ENCODE measurements around the gene ANKHD1.

ANKHD1 gene

DNA sequence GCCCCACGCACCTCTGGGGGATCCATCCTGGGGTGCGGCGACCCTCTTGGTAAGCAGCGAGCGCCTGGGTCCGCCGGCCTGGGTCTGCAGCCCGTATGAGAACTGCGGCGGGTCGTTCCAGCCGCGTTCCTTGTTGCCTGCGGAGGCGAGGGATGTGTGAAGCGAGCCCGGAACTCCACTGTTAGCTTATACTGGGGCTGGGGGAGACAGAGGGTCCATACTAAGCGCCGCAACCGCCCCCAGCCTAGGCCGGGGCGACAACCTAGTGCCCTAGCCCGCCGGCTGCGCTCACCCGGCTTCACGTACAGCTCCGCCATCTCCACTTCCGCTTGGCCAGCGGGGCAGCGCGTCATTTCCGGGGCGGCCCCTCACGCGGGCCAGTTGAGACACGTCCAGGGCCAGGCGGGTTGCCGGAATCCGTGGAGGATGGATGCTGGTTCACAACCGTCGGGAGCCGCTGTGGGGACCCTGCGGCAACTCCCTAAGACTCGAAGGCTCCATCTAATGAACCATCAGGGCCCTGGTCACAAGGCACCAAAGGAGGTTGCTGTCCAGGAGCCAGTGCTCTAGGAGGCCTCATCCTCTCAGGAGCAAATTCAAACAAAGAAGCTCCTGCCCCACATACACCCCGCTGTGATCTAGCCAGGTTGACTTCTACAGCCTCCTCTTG is 155.6 kb downstream of the ANKHD1 start, which contains the start of gene SRA1:
Gene SRA1 (minus strand): TSS at position 338 of the 670 bp plus-strand sequence. CDS start 21 bp downstream, at position 317.
- FAIRE-seq, result peak; percentile 97
- DNase-seq (ENCODE audit: insufficient read length, low spot score), result peak; percentile 95

DNA sequence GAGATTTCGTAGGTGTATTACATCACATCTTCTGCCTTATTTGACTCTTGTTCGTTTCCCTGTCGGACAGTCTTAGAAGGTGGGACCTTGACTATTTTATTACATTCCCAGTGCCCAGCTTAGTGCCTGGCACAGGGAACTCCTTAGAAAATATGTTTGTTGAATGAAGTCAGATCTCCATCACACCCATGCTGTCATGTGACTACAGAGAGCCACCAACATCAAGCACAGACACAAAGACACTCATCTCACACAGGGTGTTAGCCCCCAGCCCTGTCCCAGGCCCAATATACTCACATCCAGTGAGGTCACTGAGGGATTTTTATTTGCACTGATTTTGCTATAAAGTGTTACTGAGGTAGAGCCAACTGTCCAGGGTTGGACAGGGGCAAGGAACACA is 156.3 kb downstream of the ANKHD1 start:
- FAIRE-seq, result no peak

DNA sequence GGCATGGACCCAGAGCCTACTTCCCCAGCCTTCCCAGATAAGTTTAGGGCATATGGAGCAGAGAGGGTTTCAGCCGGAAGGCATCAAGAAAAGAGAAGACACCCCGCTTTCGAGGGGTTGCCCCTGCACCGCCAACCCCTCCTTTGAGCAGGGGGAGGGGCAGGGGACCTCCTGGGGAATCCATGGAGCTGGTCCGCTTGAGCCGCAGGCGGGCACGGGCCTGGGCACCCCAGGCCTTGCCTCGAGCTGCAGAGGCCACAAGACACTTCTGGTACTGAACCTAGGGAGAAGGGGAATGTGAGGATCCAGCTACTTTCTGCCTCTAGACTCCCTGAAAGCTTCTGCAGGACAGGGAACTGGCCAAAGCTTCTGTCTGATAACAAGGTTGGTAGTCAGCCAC is 156.9 kb downstream of the ANKHD1 start:
- DNase-seq (ENCODE audit: insufficient read length, low spot score) (no peak), FAIRE-seq (no peak)

More for the DNA sequence above, 156.3 kb downstream of the ANKHD1 start:
- DNase-seq (ENCODE audit: insufficient read length, low spot score), result no peak

DNA sequence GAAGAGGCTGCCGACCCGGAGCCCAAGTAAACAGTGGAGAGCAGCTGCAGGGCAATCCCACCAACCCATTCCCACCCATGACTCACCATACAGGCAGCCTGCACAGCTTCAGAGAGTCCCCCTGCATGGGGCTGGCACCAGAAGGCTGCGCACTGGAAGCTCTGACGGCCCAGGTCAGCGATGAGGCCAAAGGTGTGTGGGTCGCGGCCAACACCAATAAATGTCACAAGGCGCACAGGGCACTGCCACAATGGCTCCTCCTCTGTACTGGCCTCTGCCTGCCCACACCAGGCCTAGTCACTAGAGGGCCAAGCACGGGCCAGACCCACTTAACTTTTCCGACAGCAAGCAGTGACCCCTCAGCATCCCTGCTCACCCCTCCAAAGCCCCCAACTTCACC is 158.6 kb downstream of the ANKHD1 start:
- DNase-seq (ENCODE audit: insufficient read length, low spot score), result no peak
- no peak for FAIRE-seq

DNA sequence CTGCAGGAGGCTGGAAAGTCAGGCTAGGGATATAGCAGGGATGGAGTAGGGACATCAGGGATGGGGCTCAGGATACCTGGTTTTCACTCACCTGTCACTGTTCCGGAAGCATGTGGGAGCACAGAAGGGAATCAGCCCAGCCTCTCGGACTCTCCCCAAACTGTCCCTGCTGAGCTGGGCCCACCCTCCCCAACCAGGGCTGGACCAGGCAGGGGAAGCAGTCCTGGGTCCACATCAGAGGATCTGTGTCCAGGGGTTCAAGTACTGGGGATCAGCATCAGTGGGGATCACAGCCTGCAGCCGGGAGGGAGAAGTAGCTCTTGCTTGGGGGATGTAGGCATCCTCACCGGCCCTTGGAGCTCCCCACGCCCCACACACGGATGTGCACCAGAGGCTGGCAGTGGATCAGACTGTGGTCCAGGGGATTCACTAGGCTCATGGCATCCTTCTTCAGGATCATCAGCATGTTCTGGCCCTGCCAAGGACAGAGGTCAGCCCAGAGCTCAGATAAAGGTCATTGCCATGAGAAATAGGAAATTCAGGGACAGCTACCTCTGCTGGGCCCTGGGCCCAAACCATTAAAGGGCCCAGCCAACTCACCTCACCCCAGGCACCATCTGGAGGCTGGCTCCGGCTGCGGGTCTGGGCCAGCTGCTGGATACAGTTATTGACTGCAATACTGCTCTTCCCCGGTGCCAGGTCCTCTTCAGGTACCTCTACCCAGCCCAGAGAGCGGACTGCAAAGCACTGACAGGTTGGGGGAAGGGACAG is 160.3 kb downstream of the ANKHD1 start:
- DNase-seq (ENCODE audit: insufficient read length, low spot score), result no peak
- FAIRE-seq, result no peak

DNA sequence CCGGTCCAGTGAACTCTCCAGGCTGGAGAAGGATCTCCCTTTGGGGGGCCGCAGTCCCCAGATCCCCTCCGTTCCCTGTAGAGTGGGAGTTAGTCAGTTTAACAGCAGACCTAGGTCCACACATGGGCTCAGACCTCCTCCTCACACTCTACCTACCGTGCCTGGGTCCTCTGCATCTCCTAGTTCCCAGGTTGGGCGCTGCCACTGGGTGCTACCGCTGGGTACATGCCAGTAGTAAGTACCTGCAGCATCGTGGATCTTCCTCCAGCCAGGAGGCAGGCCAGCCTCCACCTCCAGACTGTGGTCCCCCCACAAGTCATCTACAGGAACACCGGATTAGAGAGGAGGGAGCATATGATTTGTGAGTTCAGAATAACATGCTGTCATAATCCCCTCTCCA is 162.0 kb downstream of the ANKHD1 start:
- FAIRE-seq (no peak), DNase-seq (ENCODE audit: insufficient read length, low spot score) (no peak)

DNA sequence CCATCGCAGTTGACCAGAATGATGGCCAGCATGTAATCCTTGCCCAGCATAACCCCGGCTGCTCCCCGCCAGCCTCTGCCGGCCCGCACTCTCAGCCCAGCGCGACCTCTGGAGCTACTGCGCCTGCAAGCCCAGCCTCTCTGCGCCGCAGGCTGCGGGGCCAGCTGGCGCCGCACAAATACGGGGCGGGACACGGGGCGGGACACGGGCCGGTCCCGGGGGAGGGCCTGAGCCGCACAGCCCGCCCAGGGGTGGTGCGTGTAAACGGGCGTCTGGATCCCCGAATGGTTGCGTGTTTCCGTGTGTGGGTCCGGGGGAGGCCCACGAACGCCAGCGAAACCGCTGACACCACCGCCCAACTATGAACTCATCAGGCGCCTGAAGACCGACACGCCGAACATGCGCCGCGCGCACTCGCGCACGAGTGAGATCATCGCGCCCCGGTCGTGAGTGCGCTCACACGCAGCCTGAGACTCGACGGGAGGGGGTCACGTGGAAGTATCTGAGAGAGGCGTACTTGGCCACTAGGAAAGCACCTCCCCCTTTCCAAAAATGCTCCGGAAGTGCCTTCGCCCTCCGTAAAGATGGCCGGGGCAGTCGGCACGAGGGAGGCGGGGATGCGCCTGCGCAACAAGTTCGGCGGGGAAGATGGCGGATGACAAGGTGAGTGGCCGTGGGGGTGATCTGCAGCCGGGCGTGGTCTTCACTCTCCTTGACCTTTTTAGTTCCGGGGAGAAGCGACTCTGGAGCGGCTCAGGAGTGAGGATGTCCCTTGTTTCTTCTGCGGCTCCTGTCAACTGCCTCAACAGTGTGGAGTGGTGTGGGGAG is 162.8 kb downstream of the ANKHD1 start, which contains the start of the genes APBB3 and SLC35A4:
Gene APBB3 (minus strand): TSS at position 403 of the 828 bp plus-strand sequence. CDS start 353 bp downstream, at position 50.
Gene SLC35A4 (plus strand): TSS at position 633 of the 828 bp plus-strand sequence. CDS start 2,342 bp downstream, outside the sequence.
- FAIRE-seq, result peak; percentile 96
- peak; percentile 96 for DNase-seq (ENCODE audit: insufficient read length, low spot score)

DNA sequence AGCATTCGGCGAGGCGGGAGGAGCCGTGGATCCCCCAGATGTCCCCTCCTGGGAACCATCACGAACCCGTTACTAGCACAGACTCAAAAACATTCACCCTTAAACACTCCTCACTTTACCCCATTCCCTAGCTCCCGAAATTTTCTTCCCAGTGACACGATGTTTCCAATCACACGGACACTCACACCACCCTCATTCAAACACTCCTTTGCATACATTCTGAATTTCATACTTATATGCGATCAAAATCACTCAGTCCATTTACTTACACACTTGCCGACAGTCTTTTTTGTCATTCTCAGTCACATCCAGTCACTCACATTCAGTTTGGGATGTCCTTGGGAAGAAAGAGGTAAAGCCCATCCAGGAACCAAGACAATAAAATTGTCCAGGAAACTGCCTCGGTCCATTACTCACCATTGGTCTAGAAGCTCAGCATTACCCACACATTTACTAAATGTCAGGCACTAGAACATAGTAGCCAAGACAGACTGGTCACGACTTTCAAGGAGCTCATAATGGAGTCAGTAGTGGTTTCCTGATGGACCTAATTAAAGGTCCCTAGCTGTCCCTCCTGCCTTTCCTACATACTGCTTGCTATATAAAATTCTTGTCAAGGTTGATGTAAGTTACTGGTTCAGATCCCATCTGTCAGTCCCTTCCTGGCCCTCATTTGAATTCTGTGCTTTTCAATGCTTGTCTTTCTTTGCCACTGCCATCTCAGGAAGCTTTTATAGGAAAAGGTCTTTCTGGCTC is 163.6 kb downstream of the ANKHD1 start:
- FAIRE-seq, result no peak

DNA sequence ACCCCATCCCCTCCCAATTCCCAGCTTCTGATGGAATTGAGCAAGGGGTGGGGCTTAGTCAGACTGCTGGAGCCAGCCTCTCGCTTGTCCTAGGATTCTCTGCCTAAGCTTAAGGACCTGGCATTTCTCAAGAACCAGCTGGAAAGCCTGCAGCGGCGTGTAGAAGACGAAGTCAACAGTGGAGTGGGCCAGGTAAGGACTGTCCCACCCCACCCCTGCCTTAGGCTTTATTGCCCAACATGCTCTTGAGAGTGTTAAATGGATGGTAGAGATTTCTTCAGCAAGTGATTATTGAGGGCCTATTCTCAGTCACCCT is 164.1 kb downstream of the ANKHD1 start:
- no peak for FAIRE-seq
- DNase-seq (ENCODE audit: insufficient read length, low spot score), result no peak

More for the DNA sequence above, 163.6 kb downstream of the ANKHD1 start:
- DNase-seq (ENCODE audit: insufficient read length, low spot score), result no peak

DNA sequence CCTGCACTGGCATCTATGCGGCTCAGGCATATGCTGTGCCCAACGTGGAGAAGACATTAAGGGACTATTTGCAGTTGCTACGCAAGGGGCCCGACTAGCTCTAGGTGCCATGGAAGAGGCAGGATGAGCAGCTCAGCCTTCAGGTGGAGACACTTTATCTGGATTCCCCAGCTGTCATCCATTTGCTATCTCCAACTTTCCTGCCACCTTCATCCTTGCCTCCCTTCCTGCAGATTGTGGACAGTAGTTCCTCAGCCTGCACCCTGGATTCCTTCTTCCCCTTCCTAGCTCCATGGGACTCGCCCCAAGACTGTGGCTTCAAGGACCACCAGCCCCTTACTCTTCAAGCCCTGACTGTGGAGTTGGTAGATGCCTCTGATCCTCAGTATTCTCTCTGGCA is 165.0 kb downstream of the ANKHD1 start:
- FAIRE-seq (no peak), DNase-seq (ENCODE audit: insufficient read length, low spot score) (no peak)

DNA sequence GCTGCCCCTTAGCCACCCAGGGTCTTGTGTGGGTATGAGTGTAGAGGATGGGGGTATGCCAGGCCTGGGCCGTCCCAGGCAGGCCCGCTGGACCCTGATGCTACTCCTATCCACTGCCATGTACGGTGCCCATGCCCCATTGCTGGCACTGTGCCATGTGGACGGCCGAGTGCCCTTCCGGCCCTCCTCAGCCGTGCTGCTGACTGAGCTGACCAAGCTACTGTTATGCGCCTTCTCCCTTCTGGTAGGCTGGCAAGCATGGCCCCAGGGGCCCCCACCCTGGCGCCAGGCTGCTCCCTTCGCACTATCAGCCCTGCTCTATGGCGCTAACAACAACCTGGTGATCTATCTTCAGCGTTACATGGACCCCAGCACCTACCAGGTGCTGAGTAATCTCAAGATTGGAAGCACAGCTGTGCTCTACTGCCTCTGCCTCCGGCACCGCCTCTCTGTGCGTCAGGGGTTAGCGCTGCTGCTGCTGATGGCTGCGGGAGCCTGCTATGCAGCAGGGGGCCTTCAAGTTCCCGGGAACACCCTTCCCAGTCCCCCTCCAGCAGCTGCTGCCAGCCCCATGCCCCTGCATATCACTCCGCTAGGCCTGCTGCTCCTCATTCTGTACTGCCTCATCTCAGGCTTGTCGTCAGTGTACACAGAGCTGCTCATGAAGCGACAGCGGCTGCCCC is 165.6 kb downstream of the ANKHD1 start:
- FAIRE-seq (no peak), DNase-seq (ENCODE audit: insufficient read length, low spot score) (no peak)

DNA sequence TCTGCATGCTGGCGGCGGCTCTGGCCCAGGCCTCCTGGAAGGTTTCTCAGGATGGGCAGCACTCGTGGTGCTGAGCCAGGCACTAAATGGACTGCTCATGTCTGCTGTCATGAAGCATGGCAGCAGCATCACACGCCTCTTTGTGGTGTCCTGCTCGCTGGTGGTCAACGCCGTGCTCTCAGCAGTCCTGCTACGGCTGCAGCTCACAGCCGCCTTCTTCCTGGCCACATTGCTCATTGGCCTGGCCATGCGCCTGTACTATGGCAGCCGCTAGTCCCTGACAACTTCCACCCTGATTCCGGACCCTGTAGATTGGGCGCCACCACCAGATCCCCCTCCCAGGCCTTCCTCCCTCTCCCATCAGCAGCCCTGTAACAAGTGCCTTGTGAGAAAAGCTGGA is 166.2 kb downstream of the ANKHD1 start:
- no peak for DNase-seq (ENCODE audit: insufficient read length, low spot score)
- no peak for FAIRE-seq

DNA sequence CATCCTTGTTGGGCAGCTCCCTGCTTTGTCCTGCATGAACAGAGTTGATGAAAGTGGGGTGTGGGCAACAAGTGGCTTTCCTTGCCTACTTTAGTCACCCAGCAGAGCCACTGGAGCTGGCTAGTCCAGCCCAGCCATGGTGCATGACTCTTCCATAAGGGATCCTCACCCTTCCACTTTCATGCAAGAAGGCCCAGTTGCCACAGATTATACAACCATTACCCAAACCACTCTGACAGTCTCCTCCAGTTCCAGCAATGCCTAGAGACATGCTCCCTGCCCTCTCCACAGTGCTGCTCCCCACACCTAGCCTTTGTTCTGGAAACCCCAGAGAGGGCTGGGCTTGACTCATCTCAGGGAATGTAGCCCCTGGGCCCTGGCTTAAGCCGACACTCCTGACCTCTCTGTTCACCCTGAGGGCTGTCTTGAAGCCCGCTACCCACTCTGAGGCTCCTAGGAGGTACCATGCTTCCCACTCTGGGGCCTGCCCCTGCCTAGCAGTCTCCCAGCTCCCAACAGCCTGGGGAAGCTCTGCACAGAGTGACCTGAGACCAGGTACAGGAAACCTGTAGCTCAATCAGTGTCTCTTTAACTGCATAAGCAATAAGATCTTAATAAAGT is 166.9 kb downstream of the ANKHD1 start:
- no peak for DNase-seq (ENCODE audit: insufficient read length, low spot score)
- no peak for FAIRE-seq

DNA sequence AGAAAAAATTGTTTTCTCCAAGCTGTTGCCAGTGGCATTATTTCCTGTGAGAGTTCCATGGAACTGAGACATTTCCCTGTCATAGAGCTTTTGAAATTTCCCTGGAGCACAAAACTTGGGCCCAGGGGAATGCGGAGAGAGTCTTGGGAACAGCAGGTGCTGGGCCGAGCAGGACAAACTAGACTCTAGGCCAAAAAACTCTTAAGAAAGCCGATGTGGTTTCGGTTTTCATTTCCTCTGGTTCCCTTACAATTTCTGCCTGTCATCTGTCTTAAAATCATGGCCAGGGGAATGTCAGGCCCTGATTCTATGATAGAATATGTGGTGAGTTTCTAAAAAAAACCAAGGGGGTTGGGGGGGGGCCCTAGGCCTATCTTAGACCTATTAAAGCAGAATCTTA is 167.6 kb downstream of the ANKHD1 start:
- DNase-seq (ENCODE audit: insufficient read length, low spot score) (no peak), FAIRE-seq (no peak)

DNA sequence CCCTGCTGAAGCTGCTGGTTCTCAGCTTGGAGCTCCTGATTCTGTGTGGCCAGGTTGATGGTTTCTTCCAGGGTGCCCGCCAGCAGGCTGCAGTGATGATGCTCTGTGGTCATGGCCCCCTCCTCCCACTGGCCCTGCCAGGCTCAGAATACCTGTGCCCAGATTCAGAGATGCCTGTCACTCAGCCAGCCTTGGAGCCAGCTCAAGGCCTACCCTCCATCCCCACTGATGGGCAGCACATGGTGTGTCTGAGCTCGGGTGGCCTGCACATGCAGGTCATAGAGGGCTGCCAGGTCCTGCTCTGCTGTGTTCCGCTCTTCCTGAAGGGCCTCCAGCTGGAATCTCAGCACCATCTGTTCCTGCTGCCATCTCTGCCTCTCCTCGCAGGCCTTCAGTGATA is 168.4 kb downstream of the ANKHD1 start:
- DNase-seq (ENCODE audit: insufficient read length, low spot score), result no peak
- FAIRE-seq, result no peak

DNA sequence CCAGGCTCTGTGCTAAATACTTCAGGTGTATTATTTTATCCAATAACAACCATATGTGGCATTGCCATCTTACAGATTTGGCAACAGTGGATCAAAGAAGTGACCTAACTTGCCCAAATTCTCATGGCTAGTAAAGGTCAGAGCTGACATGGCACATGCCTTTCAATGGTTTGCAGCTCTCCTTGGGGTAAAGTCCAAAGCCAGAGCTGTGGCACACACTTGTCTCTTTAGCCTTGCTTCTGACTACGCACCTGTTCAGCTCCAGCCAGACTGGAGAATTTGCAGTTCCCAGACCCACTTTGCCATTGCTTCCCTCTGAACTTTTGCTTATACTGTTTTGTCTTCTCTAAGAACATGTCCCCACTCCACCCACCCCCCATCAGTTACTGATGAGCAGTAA is 168.9 kb downstream of the ANKHD1 start:
- no peak for FAIRE-seq
- no peak for DNase-seq (ENCODE audit: insufficient read length, low spot score)

DNA sequence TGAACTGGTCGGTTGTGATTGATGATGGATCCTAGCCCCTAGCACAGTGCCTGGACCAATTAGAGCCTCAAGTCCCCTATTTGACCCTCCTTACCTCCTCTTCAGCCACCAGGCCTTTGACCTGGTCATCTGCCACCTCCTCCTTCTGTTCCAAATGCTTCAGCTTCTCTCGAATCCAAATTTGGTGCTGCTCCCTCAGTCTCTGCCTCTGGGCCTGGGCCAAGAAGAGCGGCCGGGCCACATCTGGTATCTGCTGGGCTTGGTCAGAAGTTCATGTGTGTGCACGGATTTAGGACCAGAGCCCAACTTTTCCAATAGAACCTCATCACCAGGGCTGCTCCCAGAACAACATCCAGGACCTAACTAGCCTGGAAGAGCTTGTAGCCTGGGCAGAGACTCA is 169.5 kb downstream of the ANKHD1 start:
- no peak for FAIRE-seq

DNA sequence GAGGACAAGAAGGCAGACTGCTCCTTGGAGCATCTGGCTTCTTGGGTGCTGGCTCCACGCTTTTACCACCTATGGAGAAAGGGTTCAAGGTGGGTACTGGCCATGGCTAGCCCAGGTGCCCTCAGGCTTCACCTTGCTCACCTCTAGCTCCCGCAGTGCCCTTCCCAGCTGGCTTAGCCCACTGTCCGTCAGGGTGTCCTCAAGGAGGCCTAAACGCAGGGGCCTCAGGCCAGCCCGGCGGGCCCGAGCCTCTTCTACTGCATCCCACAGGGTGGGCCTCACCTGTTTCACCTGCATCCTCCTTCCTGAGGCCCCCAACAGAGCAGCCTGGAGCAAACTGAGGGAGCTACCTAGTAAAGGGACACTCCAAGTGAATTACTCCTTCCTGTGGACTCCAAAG is 172.1 kb downstream of the ANKHD1 start:
- FAIRE-seq (no peak), DNase-seq (ENCODE audit: insufficient read length, low spot score) (no peak)

More for the DNA sequence above, 169.5 kb downstream of the ANKHD1 start:
- DNase-seq (ENCODE audit: insufficient read length, low spot score), result no peak

DNA sequence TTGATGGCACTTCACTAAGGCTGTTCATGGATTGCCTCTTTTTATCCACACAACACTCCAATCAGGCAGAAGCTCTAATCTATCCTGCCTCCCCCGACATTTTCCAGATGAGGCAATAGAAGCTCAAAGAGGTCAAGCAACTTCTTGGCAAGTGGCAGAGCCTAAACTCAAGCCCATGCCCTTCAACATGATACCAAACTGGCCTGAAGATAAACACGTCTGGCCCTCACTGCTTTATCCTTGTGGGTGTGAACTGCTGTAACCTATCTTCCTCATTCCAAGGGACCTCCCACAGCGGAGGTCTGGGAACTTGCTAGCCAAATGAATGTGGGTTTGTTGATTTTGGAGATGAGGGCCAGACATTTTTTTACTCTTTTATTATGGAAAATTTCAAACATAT is 172.5 kb downstream of the ANKHD1 start:
- DNase-seq (ENCODE audit: insufficient read length, low spot score), result no peak
- FAIRE-seq, result no peak
